CD4-positive, alpha-beta T cell (primary cell): ENCODE measurements around the gene CDC42BPA. TPM values are rescaled to one million over a fixed set of nuclear protein-coding genes. Genes with fewer than 3 reads are reported as not detected.

Source experiments
- ATAC-seq: fragments of 200-7000 bp; cut with Tn5 transposase; one replicate; pipeline ENCODE4 v1.10.0; 2022; ENCODE audit warnings: mild to moderate bottlenecking; ENCODE audit not compliant: poor library complexity
- CTCF ChIA-PET: fragments of 350-600 bp; sonication (Branson Sonifier 250); formaldehyde crosslinking; loops from one replicate; lab custom pipeline; 2021; ENCODE audit warnings: antibody characterized with exemption, inconsistent platforms; lab: Charles Lee
- POLR2A ChIA-PET: fragments of 350-600 bp; sonication (Branson Sonifier 250); formaldehyde crosslinking; loops from one replicate; lab custom pipeline; 2021; ENCODE audit warnings: antibody characterized with exemption, inconsistent platforms; lab: Charles Lee
- DNase-seq, 14 experiments: peaks; one replicate each; pipeline ENCODE4 v3.0.0-alpha.2; 2013 to 2020; ENCODE audit warnings: mixed read lengths in 2 of 14
- H3K27ac ChIP-seq, 2 donors: one replicate each; pipeline versions ENCODE4 v1.5.1 to v1.7.0; 2013; ENCODE audit warnings: low read length in 2 of 2, low read depth in 1 of 2, mild to moderate bottlenecking in 1 of 2
- H3K27me3 ChIP-seq, 2 experiments: 1 replicate in 1 of 2; 2 replicates in 1 of 2; pipeline versions ENCODE4 v1.6.1 to v1.7.0; 2013; ENCODE audit warnings: low read length in 2 of 2, control low read depth in 1 of 2, mild to moderate bottlenecking in 1 of 2, moderate library complexity in 1 of 2; ENCODE audit not compliant: insufficient read depth in 2 of 2, control insufficient read depth in 1 of 2
- H3K36me3 ChIP-seq: one replicate; pipeline ENCODE4 v1.6.1; 2013; ENCODE audit warnings: low read length, control low read depth; ENCODE audit not compliant: insufficient read depth
- H3K4me1 ChIP-seq: one replicate; pipeline ENCODE4 v1.6.1; 2013; ENCODE audit warnings: low read length, control low read depth; ENCODE audit not compliant: insufficient read depth
- H3K4me3 ChIP-seq: one replicate; pipeline ENCODE4 v1.5.1; 2013; ENCODE audit warnings: mild to moderate bottlenecking, low read length, moderate library complexity
- H3K9me3 ChIP-seq, 2 experiments: 1 replicate in 1 of 2; 2 replicates in 1 of 2; pipeline versions ENCODE4 v1.6.1 to v1.7.0; 2013; ENCODE audit warnings: low read length in 2 of 2, mild to moderate bottlenecking in 2 of 2, control low read depth in 1 of 2, moderate library complexity in 1 of 2; ENCODE audit not compliant: control insufficient read depth in 1 of 2, insufficient read depth in 1 of 2
- H3K27ac Mint-ChIP-seq: one replicate; pipeline ENCODE4 v1.8.0; 2020; ENCODE audit warnings: mixed read lengths
- H3K27me3 Mint-ChIP-seq: one replicate; pipeline ENCODE4 v1.8.0; 2021; ENCODE audit warnings: mixed read lengths
- H3K36me3 Mint-ChIP-seq: one replicate; pipeline ENCODE4 v1.8.0; 2021; ENCODE audit warnings: low read depth, mixed read lengths
- H3K4me1 Mint-ChIP-seq: one replicate; pipeline ENCODE4 v1.8.0; 2021; ENCODE audit warnings: low read depth, mixed read lengths
- H3K4me3 Mint-ChIP-seq: one replicate; pipeline ENCODE4 v1.8.0; 2020; ENCODE audit warnings: mild to moderate bottlenecking, mixed read lengths
- H3K9me3 Mint-ChIP-seq: one replicate; pipeline ENCODE4 v1.8.0; 2020; ENCODE audit warnings: mixed read lengths
- intact Hi-C, 2 experiments: fragments of 100-400 bp; cut with DNase I in 1 of 2; cut with micrococcal nuclease in 1 of 2; formaldehyde crosslinking; loops; one replicate each; pipeline versions ENCODE4 v1.15.1 to v1.9.0; 2023 to 2025; cut with DNase I, micrococcal nuclease
- total RNA-seq, 174 experiments: library from RNA in 2 of 174; stranded (reverse) in 2 of 174; gene quantifications; one replicate each; pipeline ENCODE4 v1.2.3 and lab custom pipeline; 2021 to 2026
- TF ChIP-seq, protein P1 (sequence below): fragments of 200-600 bp; IDR thresholded peaks from one replicate; pipeline ENCODE4 v1.8.0; 2022; ENCODE audit warnings: antibody characterized with exemption, mild to moderate bottlenecking

The CDC42BPA gene
- total RNA-seq, 2 experiments from 2014 or later: 2.2 to 3.0 TPM

- intact Hi-C loops: no loop called here
- H3K4me1 ChIP-seq: no peaks in the 10 kb centered on the region
- DNase-seq (no peak), ATAC-seq (no peak)
- Mint-ChIP-seq H3K36me3 (no peaks in the 10 kb centered on the region), H3K9me3 (no peaks in the 10 kb centered on the region), H3K4me1 (no peaks in the 10 kb centered on the region), H3K27me3 (peaks cover under 1% of the 10 kb centered on the region), H3K27ac (no peak overlapping the region), H3K4me3 (no peak overlapping the region)
- no peaks in the 10 kb centered on the region for H3K36me3 ChIP-seq
- no peak overlapping the region for H3K27ac ChIP-seq
- H3K4me3 ChIP-seq: no peak overlapping the region
- TF ChIP-seq, protein P1, sequence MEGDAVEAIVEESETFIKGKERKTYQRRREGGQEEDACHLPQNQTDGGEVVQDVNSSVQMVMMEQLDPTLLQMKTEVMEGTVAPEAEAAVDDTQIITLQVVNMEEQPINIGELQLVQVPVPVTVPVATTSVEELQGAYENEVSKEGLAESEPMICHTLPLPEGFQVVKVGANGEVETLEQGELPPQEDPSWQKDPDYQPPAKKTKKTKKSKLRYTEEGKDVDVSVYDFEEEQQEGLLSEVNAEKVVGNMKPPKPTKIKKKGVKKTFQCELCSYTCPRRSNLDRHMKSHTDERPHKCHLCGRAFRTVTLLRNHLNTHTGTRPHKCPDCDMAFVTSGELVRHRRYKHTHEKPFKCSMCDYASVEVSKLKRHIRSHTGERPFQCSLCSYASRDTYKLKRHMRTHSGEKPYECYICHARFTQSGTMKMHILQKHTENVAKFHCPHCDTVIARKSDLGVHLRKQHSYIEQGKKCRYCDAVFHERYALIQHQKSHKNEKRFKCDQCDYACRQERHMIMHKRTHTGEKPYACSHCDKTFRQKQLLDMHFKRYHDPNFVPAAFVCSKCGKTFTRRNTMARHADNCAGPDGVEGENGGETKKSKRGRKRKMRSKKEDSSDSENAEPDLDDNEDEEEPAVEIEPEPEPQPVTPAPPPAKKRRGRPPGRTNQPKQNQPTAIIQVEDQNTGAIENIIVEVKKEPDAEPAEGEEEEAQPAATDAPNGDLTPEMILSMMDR: no peak
- POLR2A ChIA-PET: no interaction called here
- H3K9me3 ChIP-seq: no peaks in the 10 kb centered on the region
- H3K27me3 ChIP-seq: no peaks in the 10 kb centered on the region
- CTCF ChIA-PET: no interaction called here
These were observed 247.5 kb downstream of the CDC42BPA start for GRCh38 chr1:227070638-227071285.

DNA sequence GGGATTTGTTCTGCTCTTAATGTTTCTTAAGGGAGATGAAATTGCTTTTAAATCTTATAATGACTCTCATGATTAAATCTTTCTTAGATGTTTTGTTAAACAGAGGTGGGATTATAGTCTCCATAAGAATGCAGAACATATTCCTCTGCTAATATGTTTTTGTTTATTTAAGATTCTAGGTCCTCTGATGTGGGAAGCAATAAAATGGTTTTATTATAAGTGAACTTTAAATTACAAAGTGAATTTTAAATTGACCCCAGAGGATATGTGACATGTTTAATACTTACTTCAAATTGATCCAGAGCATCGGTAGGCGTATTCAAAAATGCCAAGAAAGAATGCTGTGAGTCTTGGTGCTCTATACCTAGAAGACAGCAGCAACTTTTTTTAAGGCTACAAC, 248.8 kb downstream of the CDC42BPA start:
- H3K27ac Mint-ChIP-seq: no peak overlapping the region
- Histone ChIP-seq H3K27ac (no peak overlapping the region), H3K4me3 (no peak overlapping the region), H3K4me1 (no peaks in the 10 kb centered on the region), H3K27me3 (no peaks in the 10 kb centered on the region), H3K36me3 (no peaks in the 10 kb centered on the region), H3K9me3 (no peaks in the 10 kb centered on the region)
- ChIA-PET POLR2A (no interaction called here), CTCF (no interaction called here)
- H3K27me3 Mint-ChIP-seq: peaks cover 5% of the 10 kb centered on the region
- no peaks in the 10 kb centered on the region for H3K4me1 Mint-ChIP-seq
- TF ChIP-seq, protein P1: no peak
- no peak for ATAC-seq
- intact Hi-C loops: no loop called here
- no peaks in the 10 kb centered on the region for H3K9me3 Mint-ChIP-seq
- no peaks in the 10 kb centered on the region for H3K36me3 Mint-ChIP-seq
- no peak for DNase-seq
- H3K4me3 Mint-ChIP-seq: no peak overlapping the region

- no peak overlapping the region for H3K27ac ChIP-seq
- H3K27ac Mint-ChIP-seq: no peak overlapping the region
- DNase-seq: no peak
These were observed 249.4 kb downstream of the CDC42BPA start for GRCh38 chr1:227068883-227069282.

More at GRCh38 chr1:227068883-227069282, 249.4 kb downstream of the CDC42BPA start:
- Histone ChIP-seq H3K4me3 (no peak overlapping the region), H3K4me1 (no peaks in the 10 kb centered on the region), H3K36me3 (no peaks in the 10 kb centered on the region), H3K27me3 (peaks cover 0 to 2% of the 10 kb centered on the region in 2 experiments), H3K9me3 (no peaks in the 10 kb centered on the region)
- Mint-ChIP-seq H3K9me3 (no peaks in the 10 kb centered on the region), H3K27me3 (peaks cover 5% of the 10 kb centered on the region), H3K36me3 (no peaks in the 10 kb centered on the region), H3K4me3 (no peak overlapping the region), H3K4me1 (no peaks in the 10 kb centered on the region)
- intact Hi-C loops: no loop called here
- ChIA-PET POLR2A (no interaction called here), CTCF (no interaction called here)
- ATAC-seq: no peak
- TF ChIP-seq, protein P1: no peak
